Measurements from ENCODE around the gene RARB. TPM values are rescaled to one million over a fixed set of nuclear protein-coding genes. Genes with fewer than 3 reads are reported as not detected.

Gene RARB
- total and polyA plus RNA-seq, 9 of the 15 experiments (the other 6 are each of a cell fraction or from before 2014, with no cell fraction given): 0.15 to 1.3 (median 0.27) TPM

DNA sequence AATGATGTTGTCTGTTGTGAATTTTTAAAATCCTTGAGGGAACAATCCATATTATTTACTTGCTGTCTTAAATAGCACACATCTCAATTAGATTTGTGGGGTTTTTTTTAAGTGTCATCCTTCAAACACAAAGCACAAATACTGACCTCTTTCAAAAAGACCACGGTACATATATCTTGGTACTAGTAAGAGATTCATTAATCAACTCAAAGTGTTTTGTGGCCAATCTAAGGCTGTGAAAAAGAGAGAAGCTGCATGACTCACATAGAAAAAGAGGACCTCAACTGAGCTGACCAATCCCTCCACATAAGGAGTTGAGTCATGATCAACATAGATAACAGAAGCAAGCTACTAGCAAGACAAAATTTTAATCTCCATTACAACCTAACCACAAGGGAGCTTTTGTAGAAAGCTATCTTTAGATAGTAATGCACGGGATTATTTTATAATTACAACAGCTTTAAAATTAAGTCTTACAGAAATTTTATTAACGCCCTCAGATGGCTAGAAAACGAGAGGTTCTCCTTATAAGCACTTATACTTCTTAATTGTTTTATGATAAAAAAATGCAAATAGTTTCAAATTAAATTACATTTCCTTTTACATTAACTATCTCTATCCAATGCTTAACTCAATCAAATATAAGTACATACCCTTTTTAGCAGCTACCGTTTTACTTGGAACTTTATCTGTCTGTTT is 176.2 kb downstream of the RARB start (continued):
- TF ChIP-seq MYBL2 (IDR thresholded peaks at IDR 0.05; ENCODE audit: low read depth): no peak
- TF ChIP-seq MYBL2 (CRISPR knock-in tag; IDR thresholded peaks at IDR 0.05; ENCODE audit: borderline replicate concordance): no peak
- no peak for TF ChIP-seq CBFB (CRISPR knock-in tag; IDR thresholded peaks at IDR 0.05)
- no peak for TF ChIP-seq EZH2 (IDR thresholded peaks at IDR 0.05; ENCODE audit: borderline replicate concordance, low read depth, low read length)
- no peak for TF ChIP-seq MCM7 (IDR thresholded peaks at IDR 0.05)
- no peak for TF ChIP-seq POU5F1 (IDR thresholded peaks at IDR 0.05; ENCODE audit: borderline replicate concordance, low read depth, low read length, partially characterized antibody)
- TF ChIP-seq SMC3 (conservative IDR thresholded peaks at IDR 0.05; ENCODE audit: insufficient read depth, low read depth, low read length): no peak
- no peak for TF ChIP-seq SLC30A9 (CRISPR knock-in tag; IDR thresholded peaks at IDR 0.05)
- no peak for TF ChIP-seq HMG20A (CRISPR knock-in tag; conservative IDR thresholded peaks at IDR 0.05)
- no peak for TF ChIP-seq RFX7 (CRISPR knock-in tag; IDR thresholded peaks at IDR 0.05)
- no peak for TF ChIP-seq CBX8 (IDR thresholded peaks at IDR 0.05; ENCODE audit: borderline replicate concordance, extremely low read depth, low read depth, low read length, poor library complexity, severe bottlenecking)
- 0 out of 2 replicates have a peak, but pooled peaks have one; percentile 51 for TF ChIP-seq ZNF589 (CRISPR knock-in tag; IDR thresholded peaks at IDR 0.05; ENCODE audit: low read depth)
- no peak for TF ChIP-seq HNRNPK (IDR thresholded peaks at IDR 0.05; ENCODE audit: low read depth, low read length, poor library complexity, severe bottlenecking)
- no peak for TF ChIP-seq ZBTB9 (CRISPR knock-in tag; IDR thresholded peaks at IDR 0.05)
- no peak for TF ChIP-seq HEY1 (CRISPR knock-in tag; IDR thresholded peaks at IDR 0.05; ENCODE audit: borderline replicate concordance)
- TF ChIP-seq NFATC3 (IDR thresholded peaks at IDR 0.05): no peak
- no peak for TF ChIP-seq GATAD2B (IDR thresholded peaks at IDR 0.05; ENCODE audit: borderline replicate concordance)
- no peak for TF ChIP-seq PHB2 (IDR thresholded peaks at IDR 0.05; ENCODE audit: low read depth)
- TF ChIP-seq TOE1 (IDR thresholded peaks at IDR 0.05; ENCODE audit: borderline replicate concordance): no peak
- no peak for TF ChIP-seq TOE1 (CRISPR knock-in tag; IDR thresholded peaks at IDR 0.05; ENCODE audit: borderline replicate concordance, low read depth)
- TF ChIP-seq SFPQ (IDR thresholded peaks at IDR 0.05; ENCODE audit: low read depth, low read length): no peak
- no peak for TF ChIP-seq NELFE (IDR thresholded peaks at IDR 0.05; ENCODE audit: insufficient read depth, insufficient read length)
- TF ChIP-seq NEUROD1 (IDR thresholded peaks at IDR 0.05; ENCODE audit: borderline replicate concordance, low read depth, low read length, partially characterized antibody): no peak
- no peak for TF ChIP-seq PRPF4 (IDR thresholded peaks at IDR 0.05; ENCODE audit: insufficient read depth, low read depth, low read length, poor library complexity, severe bottlenecking)
- TF ChIP-seq WHSC1 (IDR thresholded peaks at IDR 0.05; ENCODE audit: low read length): no peak
- TF ChIP-seq MAFF (IDR thresholded peaks at IDR 0.05; ENCODE audit: low read length): peak; percentile 68
- no peak for TF ChIP-seq ZNF551 (CRISPR knock-in tag; IDR thresholded peaks at IDR 0.05)

Data from K562 (cell line).